ENCODE results near the gene RBM3. TPM values are rescaled to one million over a fixed set of nuclear protein-coding genes. Genes with fewer than 3 reads are reported as not detected.

Gene RBM3
- total RNA-seq, 1 donor, result 121 TPM

DNA sequence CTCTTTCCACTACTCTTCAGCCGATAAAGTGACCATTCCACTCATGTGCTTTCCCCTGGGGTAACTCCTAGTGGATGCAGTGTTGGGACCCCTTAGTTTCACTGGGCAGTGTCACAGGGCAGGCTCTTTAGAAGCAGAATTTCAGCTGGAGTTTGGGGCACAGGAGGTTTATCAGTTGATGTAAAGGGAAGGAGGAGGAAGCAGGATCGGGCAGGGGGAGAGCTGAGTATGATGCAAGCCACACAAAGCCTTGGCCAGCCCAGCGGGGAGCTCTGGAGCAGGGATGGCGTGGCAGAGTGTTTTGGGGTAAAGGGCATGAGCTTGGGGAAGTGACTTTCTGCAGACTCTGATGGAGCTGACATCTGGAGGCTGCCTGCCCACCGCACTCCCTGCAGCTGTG lies 42.3 kb downstream of the RBM3 start:
- no peak overlapping the region for H3K4me3 ChIP-seq (ENCODE audit: low read depth, low read length)
- no peak for DNase-seq (ENCODE audit: low read depth)
- TF ChIP-seq, protein P1, sequence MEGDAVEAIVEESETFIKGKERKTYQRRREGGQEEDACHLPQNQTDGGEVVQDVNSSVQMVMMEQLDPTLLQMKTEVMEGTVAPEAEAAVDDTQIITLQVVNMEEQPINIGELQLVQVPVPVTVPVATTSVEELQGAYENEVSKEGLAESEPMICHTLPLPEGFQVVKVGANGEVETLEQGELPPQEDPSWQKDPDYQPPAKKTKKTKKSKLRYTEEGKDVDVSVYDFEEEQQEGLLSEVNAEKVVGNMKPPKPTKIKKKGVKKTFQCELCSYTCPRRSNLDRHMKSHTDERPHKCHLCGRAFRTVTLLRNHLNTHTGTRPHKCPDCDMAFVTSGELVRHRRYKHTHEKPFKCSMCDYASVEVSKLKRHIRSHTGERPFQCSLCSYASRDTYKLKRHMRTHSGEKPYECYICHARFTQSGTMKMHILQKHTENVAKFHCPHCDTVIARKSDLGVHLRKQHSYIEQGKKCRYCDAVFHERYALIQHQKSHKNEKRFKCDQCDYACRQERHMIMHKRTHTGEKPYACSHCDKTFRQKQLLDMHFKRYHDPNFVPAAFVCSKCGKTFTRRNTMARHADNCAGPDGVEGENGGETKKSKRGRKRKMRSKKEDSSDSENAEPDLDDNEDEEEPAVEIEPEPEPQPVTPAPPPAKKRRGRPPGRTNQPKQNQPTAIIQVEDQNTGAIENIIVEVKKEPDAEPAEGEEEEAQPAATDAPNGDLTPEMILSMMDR (IDR thresholded peaks at IDR 0.05; ENCODE audit: insufficient read depth, low read depth, low read length), result no peak

DNA sequence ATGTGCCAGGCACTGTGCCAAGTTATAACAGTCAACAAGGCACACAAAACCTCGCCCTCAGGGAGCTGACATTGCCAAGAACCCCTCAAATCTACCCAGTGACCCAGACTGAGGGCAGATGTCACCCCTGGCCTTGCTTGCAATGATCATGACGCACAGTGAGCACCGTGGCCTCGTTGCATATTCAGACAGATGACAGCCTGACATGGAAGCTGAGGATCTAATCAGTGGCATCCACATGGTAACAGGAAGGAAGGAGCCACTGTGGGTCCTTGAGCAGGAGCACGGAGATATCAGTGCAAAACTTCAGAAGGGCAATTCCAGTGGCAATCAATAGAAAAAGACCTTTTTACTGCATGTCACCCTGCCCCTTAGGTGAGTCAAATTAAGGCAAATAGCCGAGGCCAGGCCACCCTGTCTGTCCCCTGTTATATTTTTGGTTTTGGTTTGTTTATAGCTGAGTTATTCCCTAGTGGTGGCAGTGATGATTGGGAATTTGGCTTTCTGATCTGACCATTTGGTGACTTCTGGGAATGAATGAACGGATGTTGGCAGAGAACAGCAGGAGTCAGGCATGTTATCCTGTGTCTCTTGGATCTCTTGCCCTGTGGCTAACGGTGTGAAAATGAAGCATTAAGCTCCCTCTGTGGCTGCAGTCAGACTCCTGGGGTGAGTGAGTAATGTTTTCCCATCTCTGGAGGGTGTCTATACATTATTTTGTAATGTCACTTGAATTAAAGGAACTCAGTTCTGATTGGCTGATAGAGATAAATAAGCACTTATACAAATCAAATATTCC lies 43.5 kb downstream of the RBM3 start:
- no peak overlapping the region for H3K4me3 ChIP-seq (ENCODE audit: low read depth, low read length)
- TF ChIP-seq, protein P1 (IDR thresholded peaks at IDR 0.05; ENCODE audit: insufficient read depth, low read depth, low read length), result no peak
- no peak for DNase-seq (ENCODE audit: low read depth)

DNA sequence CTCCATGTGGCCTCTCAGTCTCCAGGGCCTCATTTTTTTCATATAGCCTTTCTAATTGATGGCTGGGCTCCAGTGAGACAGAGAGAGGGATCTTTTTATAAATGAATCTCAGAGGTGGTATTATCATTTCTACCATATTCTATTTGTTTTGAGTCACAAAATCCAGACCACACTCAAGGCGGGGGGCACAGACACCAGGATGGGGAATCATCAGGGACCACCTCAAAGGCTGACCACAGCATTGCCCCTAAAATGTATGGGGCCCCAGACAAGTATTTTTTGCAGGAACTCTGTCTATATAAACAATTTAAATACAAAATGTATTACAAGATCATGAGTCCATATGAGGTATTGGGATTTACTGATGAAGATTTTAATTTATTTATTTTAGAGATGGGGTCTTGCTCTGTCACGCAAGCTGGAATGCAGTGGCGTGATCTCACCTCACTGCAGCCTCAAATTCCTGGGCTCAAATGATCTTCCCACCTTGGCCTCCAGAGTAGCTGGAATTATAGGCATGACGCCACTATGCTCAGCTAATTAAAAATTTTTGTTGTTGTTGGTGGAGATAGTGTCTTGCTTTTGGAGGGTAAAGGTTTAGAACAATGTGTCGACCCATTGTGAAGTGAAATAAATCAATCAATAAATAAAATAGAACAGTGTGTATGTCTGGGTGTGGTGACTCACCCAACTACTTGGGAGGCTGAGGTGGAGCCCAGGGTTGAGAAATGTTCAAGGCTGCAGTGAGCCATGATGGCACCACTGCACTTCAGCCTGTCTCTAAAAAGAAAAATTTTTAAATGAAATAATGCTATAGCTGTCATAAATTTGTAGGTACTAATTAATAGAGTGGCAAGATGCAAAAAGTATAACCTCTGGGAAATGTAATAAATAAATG lies 52.4 kb downstream of the RBM3 start:
- no peak overlapping the region for H3K4me3 ChIP-seq (ENCODE audit: low read depth, low read length)
- TF ChIP-seq, protein P1 (IDR thresholded peaks at IDR 0.05; ENCODE audit: insufficient read depth, low read depth, low read length), result no peak
- DNase-seq (ENCODE audit: low read depth), result no peak

Small RNA genes within 50 kb of the gene (small RNA-seq; reads per million reads assigned to genes)
- not detected for gene MRPL32P1

Other genes starting within 250 kb of the RBM3 start
- not detected in 2 replicates for gene SSX3, start 217.8 kb upstream of the RBM3 start, total RNA-seq
- not detected in 2 replicates for gene SSX4, start 190.9 kb upstream of the RBM3 start, total RNA-seq
- gene SSX4B, start 162.5 kb upstream of the RBM3 start, total RNA-seq, result not detected in 2 replicates
- 4.2 and 12.5 TPM in 2 replicates for gene SLC38A5, start 104.2 kb upstream of the RBM3 start, total RNA-seq
- gene FTSJ1, start 98.3 kb upstream of the RBM3 start, total RNA-seq, result 53.5 and 74.4 TPM in 2 replicates
- gene PORCN, start 65.5 kb upstream of the RBM3 start, total RNA-seq, result 6.5 and 8.4 TPM in 2 replicates
- 126 and 200 TPM in 2 replicates for gene EBP, start 52.7 kb upstream of the RBM3 start, total RNA-seq
- 7.8 and 12.2 TPM in 2 replicates for gene TBC1D25, start 34.8 kb upstream of the RBM3 start, total RNA-seq
- gene WDR13, start 23.0 kb downstream of the RBM3 start, total RNA-seq, result 58.7 and 87.3 TPM in 2 replicates
- gene WAS, start 109.3 kb downstream of the RBM3 start, total RNA-seq, result under 0.01 TPM in 1 of 2 replicates, not detected in the other
- 4.8 and 5.6 TPM in 2 replicates for gene SUV39H1, start 122.2 kb downstream of the RBM3 start, total RNA-seq
- gene GLOD5, start 187.3 kb downstream of the RBM3 start, total RNA-seq, result not detected in 2 replicates
- not detected in 2 replicates for gene GATA1, start 212.1 kb downstream of the RBM3 start, total RNA-seq
- gene HDAC6, start 227.6 kb downstream of the RBM3 start, total RNA-seq, result 22.5 and 29.4 TPM in 2 replicates